IMR-90 (cell line): ENCODE measurements around the gene SCTR. TPM values are rescaled to one million over a fixed set of nuclear protein-coding genes. Genes with fewer than 3 reads are reported as not detected.

Experiments used
- ATAC-seq: fragments of 200-7000 bp; cut with Tn5 transposase; 2 replicates; pipeline ENCODE4 v1.9.1; 2020; ENCODE audit warnings: low read depth, mild to moderate bottlenecking, moderate library complexity
- BruUV-seq: library from RNA; stranded (reverse); fragments of 400-500 nt; replicated peaks from 2 replicates; lab custom pipeline; 2021; lab: Mats Ljungman, UMichigan
- CTCF ChIA-PET: fragments of 300-600 bp; formaldehyde crosslinking; extraction: SDS; loops from one replicate; lab custom pipeline; 2021; ENCODE audit warnings: antibody characterized with exemption; lab: Yijun Ruan, JAX
- POLR2A ChIA-PET: fragments of 300-600 bp; sonication (Branson Sonifier 250); formaldehyde crosslinking; loops from one replicate; lab custom pipeline; 2022; ENCODE audit warnings: antibody characterized with exemption; ENCODE audit not compliant: unreplicated experiment; lab: Charles Lee
- DNase-seq: peaks from one replicate; pipeline ENCODE4 v3.0.0; 2013
- H2AFZ ChIP-seq: replicated peaks from 2 replicates; pipeline ENCODE3; 2013; ENCODE audit warnings: low read length, mild to moderate bottlenecking; ENCODE audit not compliant: poor library complexity
- H2AK5ac ChIP-seq: 2 replicates; pipeline ENCODE4 v1.6.1; 2013; ENCODE audit warnings: low read depth, low read length, inconsistent platforms
- H2AK9ac ChIP-seq: replicated peaks from 2 replicates; pipeline ENCODE3; 2013; ENCODE audit warnings: mild to moderate bottlenecking, low read depth, low read length, moderate library complexity; ENCODE audit not compliant: poor library complexity
- H2BK120ac ChIP-seq: 2 replicates; pipeline ENCODE4 v1.6.1; 2013; ENCODE audit warnings: low read depth, low read length, inconsistent platforms
- H2BK15ac ChIP-seq: 3 replicates; pipeline ENCODE4 v1.6.1; 2013; ENCODE audit warnings: low read depth, low read length, inconsistent platforms
- H2BK20ac ChIP-seq: 2 replicates; pipeline ENCODE4 v1.6.1; 2013; ENCODE audit warnings: low read depth, mild to moderate bottlenecking, inconsistent platforms, low read length, moderate library complexity
- H2BK5ac ChIP-seq: 2 replicates; pipeline ENCODE4 v1.6.1; 2013; ENCODE audit warnings: mild to moderate bottlenecking, low read depth, low read length, inconsistent platforms; ENCODE audit not compliant: poor library complexity, severe bottlenecking
- H3K14ac ChIP-seq: replicated peaks from 2 replicates; pipeline ENCODE4 v1.6.1; 2013; ENCODE audit warnings: low read depth, low read length, inconsistent platforms
- H3K18ac ChIP-seq: 2 replicates; pipeline ENCODE4 v1.6.1; 2013; ENCODE audit warnings: low read depth, low read length, control low read depth
- H3K23ac ChIP-seq: 2 replicates; pipeline ENCODE4 v1.6.1; 2013; ENCODE audit warnings: low read depth, low read length, inconsistent platforms
- H3K27ac ChIP-seq: 2 replicates; pipeline ENCODE4 v1.5.1; 2013; ENCODE audit warnings: mild to moderate bottlenecking, control low read depth, low read length; ENCODE audit not compliant: insufficient read depth
- H3K27me3 ChIP-seq: 2 replicates; pipeline ENCODE4 v1.6.1; 2013; ENCODE audit warnings: low read length; ENCODE audit not compliant: control insufficient read depth, insufficient read depth
- H3K36me3 ChIP-seq: 2 replicates; pipeline ENCODE4 v1.6.1; 2013; ENCODE audit warnings: low read length, mixed read lengths; ENCODE audit not compliant: control insufficient read depth, insufficient read depth
- H3K4ac ChIP-seq: 2 replicates; pipeline ENCODE4 v1.6.1; 2013; ENCODE audit warnings: low read depth, low read length, inconsistent platforms
- H3K4me1 ChIP-seq: 2 replicates; pipeline ENCODE4 v1.6.1; 2013; ENCODE audit warnings: low read length, mixed read lengths; ENCODE audit not compliant: control insufficient read depth, insufficient read depth
- H3K4me2 ChIP-seq: 2 replicates; pipeline ENCODE4 v1.6.1; 2013; ENCODE audit warnings: low read depth, mild to moderate bottlenecking, control low read depth, low read length, moderate library complexity
- H3K4me3 ChIP-seq: 2 replicates; pipeline ENCODE4 v1.5.1; 2013; ENCODE audit warnings: low read depth, mild to moderate bottlenecking, control low read depth, low read length, moderate library complexity; ENCODE audit not compliant: insufficient read depth
- H3K56ac ChIP-seq: 2 replicates; pipeline ENCODE4 v1.6.1; 2013; ENCODE audit warnings: low read length, inconsistent platforms; ENCODE audit not compliant: insufficient read depth; ENCODE audit errors: extremely low read depth
- H3K79me1 ChIP-seq, 2 experiments: 2 replicates each; pipeline ENCODE4 v1.6.1; 2013; ENCODE audit warnings: low read length in 2 of 2, inconsistent platforms in 1 of 2, low read depth in 1 of 2
- H3K9ac ChIP-seq: 2 replicates; pipeline ENCODE4 v1.6.1; 2013; ENCODE audit warnings: low read depth, low read length, control low read depth
- H3K9me1 ChIP-seq: 2 replicates; pipeline ENCODE4 v1.6.1; 2013; ENCODE audit warnings: low read length, inconsistent platforms; ENCODE audit not compliant: insufficient read depth
- H3K9me3 ChIP-seq: 2 replicates; pipeline ENCODE4 v1.6.1; 2013; ENCODE audit warnings: low read length; ENCODE audit not compliant: control insufficient read depth, insufficient read depth
- H4K20me1 ChIP-seq: 2 replicates; pipeline ENCODE4 v1.6.1; 2013; ENCODE audit warnings: low read length, inconsistent platforms; ENCODE audit not compliant: insufficient read depth
- H4K5ac ChIP-seq: 2 replicates; pipeline ENCODE4 v1.6.1; 2013; ENCODE audit warnings: mild to moderate bottlenecking, low read depth, low read length, control low read depth
- H4K8ac ChIP-seq, 2 experiments: 2 replicates each; pipeline ENCODE4 v1.6.1; 2013; ENCODE audit warnings: low read depth in 2 of 2, low read length in 2 of 2, control low read depth in 1 of 2, inconsistent platforms in 1 of 2
- H4K91ac ChIP-seq: 2 replicates; pipeline ENCODE4 v1.6.1; 2013; ENCODE audit warnings: low read depth, low read length, inconsistent platforms; ENCODE audit not compliant: insufficient read depth
- BHLHE40 ChIP-seq: fragments of 150-350 bp; IDR thresholded peaks from 2 replicates; pipeline ENCODE4 v1.6.1; 2016; ENCODE audit warnings: mild to moderate bottlenecking, low read depth, low read length
- CEBPB ChIP-seq: IDR thresholded peaks from 2 replicates; pipeline ENCODE4 v1.6.1; 2012; ENCODE audit warnings: low read depth, low read length, improper control_type of control experiment
- CHD1 ChIP-seq: IDR thresholded peaks from 2 replicates; pipeline ENCODE4 v1.6.1; 2012; ENCODE audit warnings: low read depth, low read length, improper control_type of control experiment
- CTCF ChIP-seq: conservative IDR thresholded peaks from 2 replicates; pipeline ENCODE4 v1.5.1; 2012; ENCODE audit warnings: mild to moderate bottlenecking, low read depth, low read length, improper control_type of control experiment
- FOS ChIP-seq: fragments of 150-350 bp; IDR thresholded peaks from 2 replicates; pipeline ENCODE4 v1.6.1; 2016; ENCODE audit warnings: low read depth, low read length
- MAFK ChIP-seq: IDR thresholded peaks from 2 replicates; pipeline ENCODE4 v1.6.1; 2012; ENCODE audit warnings: low read depth, low read length, improper control_type of control experiment
- MAZ ChIP-seq: IDR thresholded peaks from 2 replicates; pipeline ENCODE4 v1.6.1; 2012; ENCODE audit warnings: low read depth, mild to moderate bottlenecking, low read length, improper control_type of control experiment, moderate library complexity, borderline replicate concordance
- MXI1 ChIP-seq: IDR thresholded peaks from 2 replicates; pipeline ENCODE4 v1.6.1; 2012; ENCODE audit warnings: low read depth, mild to moderate bottlenecking, low read length, moderate library complexity, borderline replicate concordance
- NFE2L2 ChIP-seq: fragments of 150-350 bp; IDR thresholded peaks from 2 replicates; pipeline ENCODE4 v1.6.1; 2016; ENCODE audit warnings: low read depth, mild to moderate bottlenecking, low read length
- POLR2A ChIP-seq: IDR thresholded peaks from 2 replicates; pipeline ENCODE4 v1.6.1; 2012; ENCODE audit warnings: mild to moderate bottlenecking, low read depth, low read length
- RAD21 ChIP-seq: IDR thresholded peaks from 2 replicates; pipeline ENCODE4 v1.6.1; 2012; ENCODE audit warnings: low read length, improper control_type of control experiment
- RCOR1 ChIP-seq: IDR thresholded peaks from 2 replicates; pipeline ENCODE4 v1.6.1; 2012; ENCODE audit warnings: mild to moderate bottlenecking, low read length, improper control_type of control experiment; ENCODE audit not compliant: insufficient replicate concordance
- RFX5 ChIP-seq: IDR thresholded peaks from 2 replicates; pipeline ENCODE4 v1.8.0; 2012; ENCODE audit warnings: low read depth, mild to moderate bottlenecking, low read length, moderate library complexity
- SMC3 ChIP-seq: fragments of 150-350 bp; IDR thresholded peaks from 2 replicates; pipeline ENCODE4 v1.6.1; 2016; ENCODE audit warnings: low read depth, mild to moderate bottlenecking, antibody characterized with exemption, low read length, moderate library complexity
- WGBS, 2 experiments: methylation state at CpG; one replicate each; pipeline versions ENCODE4 v1.1.5 to v1.1.7; 2013; ENCODE audit warnings: missing lambda C conversion rate in 2 of 2; ENCODE audit not compliant: insufficient read length in 1 of 2; ENCODE audit errors: extremely low coverage in 2 of 2; 5-methylcytosine and 5-hydroxymethylcytosine counted together
- dilution Hi-C: fragments of 300-500 bp; cut with HindIII; formaldehyde crosslinking; loops from one replicate; pipeline ENCODE4 v1.14.3; 2018; ENCODE audit warnings: low sequenced_read_pairs; ENCODE audit not compliant: unreplicated experiment
- in situ Hi-C: fragments of 300-500 bp; cut with MboI; formaldehyde crosslinking; loops from 3 replicates; pipeline ENCODE4 v1.14.3; 2019; ENCODE audit warnings: low sequenced_read_pairs, inconsistent platforms, mixed read lengths
- intact Hi-C: fragments of 100-400 bp; cut with micrococcal nuclease; formaldehyde crosslinking; loops from 2 replicates; pipeline ENCODE4 v1.10.0; 2022
- polyA plus RNA-seq, 3 experiments: library from polyadenylated mRNA; depleted of rRNA; stranded (reverse); fragments of >200 nt; gene quantifications; 2 replicates each; pipeline ENCODE4 v1.2.3, GENCODE V29; 2012; ENCODE audit warnings: low replicate concordance in 1 of 3
- total RNA-seq: library from RNA; depleted of rRNA; stranded (reverse); fragments of >200 nt; gene quantifications from 2 replicates; pipeline ENCODE4 v1.2.3, GENCODE V29; 2012
- TF ChIP-seq, protein P1 (sequence below): fragments of 150-350 bp; IDR thresholded peaks from 2 replicates; pipeline ENCODE4 v1.6.1; 2016; ENCODE audit warnings: low read depth, mild to moderate bottlenecking, low read length, moderate library complexity, borderline replicate concordance
- TF ChIP-seq, protein P2 (sequence below): fragments of 150-350 bp; IDR thresholded peaks from 2 replicates; pipeline ENCODE4 v1.6.1; 2017; ENCODE audit warnings: mild to moderate bottlenecking, antibody characterized with exemption, low read length, low read depth

The SCTR gene
- total and polyA plus RNA-seq, 2 of the 4 experiments (the other 2 are of a cell fraction) = not detected

- peak; percentile 77 for ATAC-seq
- no TSS peak for BruUV-seq
- H2BK5ac ChIP-seq = no peak overlapping the region
- H3K36me3 ChIP-seq = no peaks in the 10 kb centered on the region
- no peaks in the 10 kb centered on the region for H3K9me1 ChIP-seq
- CTCF ChIA-PET = interaction anchor here (1.4 kb wide), 1 partner anchor 9 kb away, joined by 6 read pairs; no protein-coding TSS in a partner anchor
- H2BK20ac ChIP-seq = no peak overlapping the region
- no peak overlapping the region for H3K23ac ChIP-seq
- H4K5ac ChIP-seq = no peak overlapping the region
- no peak overlapping the region for H4K8ac ChIP-seq
- no peaks in the 10 kb centered on the region for H3K79me1 ChIP-seq
- dilution Hi-C loops = no loop called here
- H4K20me1 ChIP-seq = no peaks in the 10 kb centered on the region
- H3K4ac ChIP-seq = no peak overlapping the region
- no peak overlapping the region for H3K4me3 ChIP-seq
- H3K9me3 ChIP-seq = no peaks in the 10 kb centered on the region
- intact Hi-C loops = loop anchor here (1.0 kb wide), 1 partner anchor 143 kb away; no protein-coding TSS in a partner anchor
- no peak overlapping the region for H2AFZ ChIP-seq
- POLR2A ChIA-PET = no interaction called here
- H4K91ac ChIP-seq = no peak overlapping the region
- no peak overlapping the region for H3K56ac ChIP-seq
- WGBS, 2 experiments = 49% methylated on average over 3 of the region's 7 CpGs; no CpG with 5 or more reads in 1 of the 2 experiments
- TF ChIP-seq, protein P1, sequence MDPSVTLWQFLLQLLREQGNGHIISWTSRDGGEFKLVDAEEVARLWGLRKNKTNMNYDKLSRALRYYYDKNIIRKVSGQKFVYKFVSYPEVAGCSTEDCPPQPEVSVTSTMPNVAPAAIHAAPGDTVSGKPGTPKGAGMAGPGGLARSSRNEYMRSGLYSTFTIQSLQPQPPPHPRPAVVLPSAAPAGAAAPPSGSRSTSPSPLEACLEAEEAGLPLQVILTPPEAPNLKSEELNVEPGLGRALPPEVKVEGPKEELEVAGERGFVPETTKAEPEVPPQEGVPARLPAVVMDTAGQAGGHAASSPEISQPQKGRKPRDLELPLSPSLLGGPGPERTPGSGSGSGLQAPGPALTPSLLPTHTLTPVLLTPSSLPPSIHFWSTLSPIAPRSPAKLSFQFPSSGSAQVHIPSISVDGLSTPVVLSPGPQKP = no peak
- TF ChIP-seq, protein P2, sequence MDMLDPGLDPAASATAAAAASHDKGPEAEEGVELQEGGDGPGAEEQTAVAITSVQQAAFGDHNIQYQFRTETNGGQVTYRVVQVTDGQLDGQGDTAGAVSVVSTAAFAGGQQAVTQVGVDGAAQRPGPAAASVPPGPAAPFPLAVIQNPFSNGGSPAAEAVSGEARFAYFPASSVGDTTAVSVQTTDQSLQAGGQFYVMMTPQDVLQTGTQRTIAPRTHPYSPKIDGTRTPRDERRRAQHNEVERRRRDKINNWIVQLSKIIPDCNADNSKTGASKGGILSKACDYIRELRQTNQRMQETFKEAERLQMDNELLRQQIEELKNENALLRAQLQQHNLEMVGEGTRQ = no peak
- TF ChIP-seq POLR2A = no peak
- TF ChIP-seq MAFK = no peak
- TF ChIP-seq CHD1 = no peak
- TF ChIP-seq RFX5 = no peak
- no peak for TF ChIP-seq NFE2L2
- no peak for TF ChIP-seq BHLHE40
- 0 out of 2 replicates have a peak, but pooled peaks have one; percentile 36 for TF ChIP-seq SMC3
- TF ChIP-seq CTCF = peak; percentile 46
- TF ChIP-seq MXI1 = no peak
- no peak for TF ChIP-seq CEBPB
- no peak for TF ChIP-seq MAZ
- TF ChIP-seq FOS = no peak
- TF ChIP-seq RCOR1 = no peak
- TF ChIP-seq RAD21 = peak; percentile 28; the same call in 1 of the 2 replicates
- peak; percentile 21 for DNase-seq
- no peak overlapping the region for H3K18ac ChIP-seq
- H2BK15ac ChIP-seq = no peak overlapping the region
- no peak overlapping the region for H3K27ac ChIP-seq
- no peak overlapping the region for H3K4me2 ChIP-seq
- H3K27me3 ChIP-seq = peaks cover 2% of the 10 kb centered on the region; the same call in 1 of the 2 replicates
- no peak overlapping the region for H3K9ac ChIP-seq
- H2AK9ac ChIP-seq = no peak overlapping the region
- no peak overlapping the region for H3K14ac ChIP-seq
- in situ Hi-C loops = no loop called here
- no peaks in the 10 kb centered on the region for H3K4me1 ChIP-seq
- H2BK120ac ChIP-seq = no peak overlapping the region
- no peak overlapping the region for H2AK5ac ChIP-seq
These were observed 6.8 kb downstream of the SCTR start for GRCh38 chr2:119517433-119517832.
